Measurements from ENCODE around the gene PSMB7.

- no peak for TF ChIP-seq CREB1 (IDR thresholded peaks at IDR 0.05; ENCODE audit: low read depth)
- no peak for TF ChIP-seq YY1 (IDR thresholded peaks at IDR 0.05; ENCODE audit: low read depth)
- no peak for TF ChIP-seq NFIC (IDR thresholded peaks at IDR 0.05)
- no peak for TF ChIP-seq RAD21 (IDR thresholded peaks at IDR 0.05; ENCODE audit: low read depth)
- no peak for TF ChIP-seq TAF1 (IDR thresholded peaks at IDR 0.05; ENCODE audit: low read depth)
- no peak for TF ChIP-seq REST (IDR thresholded peaks at IDR 0.05; ENCODE audit: low read depth)
- TF ChIP-seq CEBPB (IDR thresholded peaks at IDR 0.05): no peak
- TF ChIP-seq ZBTB7A (IDR thresholded peaks at IDR 0.05; ENCODE audit: low read depth): no peak
- TF ChIP-seq EGR1 (IDR thresholded peaks at IDR 0.05): no peak
- TF ChIP-seq USF1 (IDR thresholded peaks at IDR 0.05): no peak
- TF ChIP-seq TEAD4 (IDR thresholded peaks at IDR 0.05): no peak
- no peak for TF ChIP-seq MAX (IDR thresholded peaks at IDR 0.05)
- no peak for TF ChIP-seq EP300 (IDR thresholded peaks at IDR 0.05; ENCODE audit: borderline replicate concordance)
- TF ChIP-seq FOXM1 (IDR thresholded peaks at IDR 0.05; ENCODE audit: borderline replicate concordance, low read depth): no peak
These were observed 19.4 kb downstream of the PSMB7 start for GRCh38 chr9:124395826-124396225.
